SK-MEL-5 (cell line): Measurements from ENCODE around the gene VWA5A. TPM values are rescaled to one million over a fixed set of nuclear protein-coding genes. Genes with fewer than 3 reads are reported as not detected.
"Not testable (repeated sequence)": the region's sequence is repeated elsewhere in the genome, so short reads cannot be mapped to it uniquely, and the experiment has no call there.

Experiments
- DNase-seq: peaks from one replicate; pipeline ENCODE4 v3.0.0-alpha.2; 2016; ENCODE audit warnings: low read depth, low spot score
- in situ Hi-C: cut with HindIII; loops from 2 replicates; pipeline ENCODE4 v1.10.0; 2016; ENCODE audit warnings: low sequenced_read_pairs, high pct_unique_total_duplicates, low pct_unique_long_range_greater_than_20kb
- total RNA-seq: library from RNA; depleted of rRNA; stranded (reverse); fragments of >200 nt; shearing (Covaris generic); gene quantifications from 2 replicates; pipeline ENCODE4 v1.2.3, GENCODE V29; 2014

Gene VWA5A
- total RNA-seq, 1 experiment from 2014 or later: 5.2 TPM

DNA sequence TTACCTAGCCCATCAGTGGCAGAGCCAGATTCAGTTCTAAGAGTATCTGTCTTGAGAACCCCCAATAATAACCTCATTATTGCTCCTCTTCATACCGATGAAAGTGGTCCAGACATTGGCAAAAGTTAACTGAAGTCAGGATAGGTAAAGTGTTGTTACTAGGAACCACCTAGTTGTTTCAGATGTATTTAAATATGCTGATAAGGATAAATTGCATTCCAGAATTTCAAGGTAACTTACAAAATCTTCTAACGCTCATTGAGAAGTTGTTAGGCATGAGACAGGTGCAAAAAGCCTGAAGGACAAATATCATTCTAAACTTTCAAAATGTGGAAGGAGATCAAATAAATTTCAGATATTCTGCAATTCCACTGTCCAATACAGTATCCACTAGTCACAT is 27.8 kb downstream of the VWA5A start:
- no peak for DNase-seq
- in situ Hi-C loops: no loop called here

GRCh38 chr11:124147951-124148350 is 32.7 kb downstream of the VWA5A start:
- no peak for DNase-seq
- in situ Hi-C loops: no loop called here

DNA sequence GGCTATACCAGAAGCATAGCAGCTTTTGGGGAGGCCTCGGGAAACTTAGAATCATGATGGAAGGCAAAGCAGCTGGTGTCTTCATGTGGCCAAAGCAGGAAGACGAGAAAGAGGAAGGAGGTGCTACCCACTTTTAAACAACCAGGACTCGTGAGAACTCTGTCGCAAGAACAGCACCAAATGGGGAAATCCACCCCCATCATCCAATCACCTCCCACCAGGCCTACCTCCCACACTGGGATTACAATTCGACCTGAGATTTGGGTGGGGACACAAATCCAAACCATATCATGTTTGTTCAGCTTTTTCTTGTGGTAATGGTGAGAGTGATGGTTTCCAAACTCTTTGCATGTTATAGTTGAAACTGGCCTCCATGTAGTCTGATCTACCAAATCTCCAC is 35.4 kb downstream of the VWA5A start:
- no peak for DNase-seq
- in situ Hi-C loops: no loop called here

DNA sequence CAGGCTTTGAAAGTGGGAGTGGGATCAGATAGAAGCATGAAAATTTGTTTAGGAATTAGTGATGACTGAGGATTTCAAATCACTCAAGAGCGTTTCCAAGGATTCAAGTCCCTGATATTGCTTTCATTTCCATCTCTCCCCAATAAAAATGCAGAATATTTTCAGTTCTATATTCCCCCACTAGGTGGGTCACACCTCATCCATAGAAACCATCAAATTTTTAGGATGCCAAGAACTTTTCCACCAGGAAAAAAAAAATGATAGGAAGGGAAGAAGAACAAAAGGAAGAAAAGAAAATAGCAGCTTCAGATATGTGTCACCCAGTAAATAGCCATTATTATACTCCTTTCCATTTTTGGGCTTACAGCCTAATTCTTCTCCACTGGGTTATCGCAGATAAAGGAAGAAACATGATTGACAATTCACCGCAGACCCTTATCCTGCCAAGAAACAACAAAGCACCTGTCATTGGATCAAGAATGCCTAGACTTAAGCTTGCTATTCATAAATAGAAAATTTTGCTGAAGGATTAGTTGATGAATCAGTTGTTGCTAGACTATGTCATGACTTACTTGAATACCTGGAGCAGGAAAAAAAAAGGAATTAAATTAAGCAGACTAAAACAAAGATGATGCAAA is 37.6 kb downstream of the VWA5A start:
- in situ Hi-C loops: no loop called here
- DNase-seq: no peak

DNA sequence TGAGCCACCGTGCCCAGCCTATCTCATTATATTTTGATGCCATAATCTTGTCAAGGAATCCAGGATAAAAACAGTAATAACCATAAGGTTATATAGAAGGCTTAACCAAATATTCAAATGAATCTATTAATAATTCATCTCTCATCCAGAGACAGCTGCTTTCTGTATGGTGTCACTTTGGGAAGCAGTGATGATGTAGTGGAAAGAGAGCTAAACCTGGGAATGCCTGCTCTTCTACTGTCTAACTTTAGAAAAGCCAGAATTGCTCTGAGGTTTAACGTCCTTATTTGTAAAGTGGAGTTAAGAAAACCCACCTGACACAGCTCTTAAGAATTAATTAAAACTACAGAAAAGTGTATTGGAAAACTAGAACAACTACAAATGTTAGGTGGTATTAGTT is 38.6 kb downstream of the VWA5A start:
- in situ Hi-C loops: no loop called here

GRCh38 chr11:124159481-124159880 is 44.2 kb downstream of the VWA5A start:
- no peak for DNase-seq
- in situ Hi-C loops: no loop called here

More for the DNA sequence above, 38.6 kb downstream of the VWA5A start:
- DNase-seq: no peak

GRCh38 chr11:124160986-124161385 is 45.7 kb downstream of the VWA5A start:
- in situ Hi-C loops: no loop called here
- DNase-seq: no peak

DNA sequence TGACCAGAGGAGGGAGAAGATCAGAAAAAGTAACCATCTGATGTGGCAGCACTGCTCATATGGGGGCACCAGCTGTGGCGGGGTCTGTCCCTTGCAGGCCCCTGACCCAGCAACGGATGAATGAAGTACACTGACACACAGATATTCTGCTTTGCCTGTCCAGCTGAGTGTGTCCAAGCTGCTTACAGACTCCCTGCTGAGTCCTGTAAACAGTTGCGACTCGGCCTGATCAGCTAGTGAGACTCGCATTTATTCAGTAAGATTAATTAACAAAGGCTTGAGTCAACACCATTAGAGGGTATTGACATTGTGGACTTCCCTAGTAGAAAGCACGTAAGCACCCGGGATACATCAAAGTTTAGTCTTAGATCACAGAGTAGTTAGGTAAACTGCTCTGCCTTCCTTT is 52.6 kb downstream of the VWA5A start:
- no peak for DNase-seq
- in situ Hi-C loops: no loop called here

DNA sequence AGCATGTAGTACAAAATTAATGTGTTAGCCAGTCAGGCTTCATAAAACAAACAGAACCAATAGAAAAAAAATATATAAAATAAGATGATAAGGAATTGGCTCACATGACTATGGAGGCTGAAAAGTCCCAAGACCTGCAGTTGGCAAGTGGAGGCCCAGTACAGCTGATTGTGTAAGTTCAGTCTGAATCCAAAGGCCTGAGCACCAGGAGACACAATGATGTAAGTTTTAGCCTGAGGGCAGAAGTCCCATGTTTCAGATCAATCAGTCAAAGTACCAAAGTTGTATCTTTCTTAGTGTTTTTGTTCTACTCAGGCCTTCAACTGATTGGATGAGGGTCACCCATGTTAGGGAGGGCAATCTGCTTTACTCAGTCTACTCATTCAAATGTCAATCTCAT is 53.5 kb downstream of the VWA5A start:
- in situ Hi-C loops: no loop called here

DNA sequence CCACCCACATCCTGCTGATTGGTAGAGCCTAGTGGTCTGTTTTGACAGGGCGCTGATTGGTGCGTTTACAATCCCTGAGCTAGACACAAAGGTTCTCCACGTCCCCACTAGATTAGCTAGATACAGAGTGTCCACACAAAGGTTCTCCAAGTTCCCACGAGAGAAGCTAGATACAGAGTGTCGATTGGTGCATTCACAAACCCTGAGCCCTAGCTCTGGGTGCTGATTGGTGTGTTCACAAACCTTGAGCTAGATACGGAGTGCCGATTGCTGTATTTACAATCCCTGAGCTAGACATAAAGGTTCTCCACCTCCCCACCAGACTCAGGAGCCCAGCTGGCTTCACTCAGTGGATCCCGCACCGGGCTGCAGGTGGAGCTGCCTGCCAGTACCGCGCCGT is 55.1 kb downstream of the VWA5A start:
- DNase-seq, in situ Hi-C loops: not testable (repeated sequence)

More for the DNA sequence above, 53.5 kb downstream of the VWA5A start:
- DNase-seq: peak; percentile 13

DNA sequence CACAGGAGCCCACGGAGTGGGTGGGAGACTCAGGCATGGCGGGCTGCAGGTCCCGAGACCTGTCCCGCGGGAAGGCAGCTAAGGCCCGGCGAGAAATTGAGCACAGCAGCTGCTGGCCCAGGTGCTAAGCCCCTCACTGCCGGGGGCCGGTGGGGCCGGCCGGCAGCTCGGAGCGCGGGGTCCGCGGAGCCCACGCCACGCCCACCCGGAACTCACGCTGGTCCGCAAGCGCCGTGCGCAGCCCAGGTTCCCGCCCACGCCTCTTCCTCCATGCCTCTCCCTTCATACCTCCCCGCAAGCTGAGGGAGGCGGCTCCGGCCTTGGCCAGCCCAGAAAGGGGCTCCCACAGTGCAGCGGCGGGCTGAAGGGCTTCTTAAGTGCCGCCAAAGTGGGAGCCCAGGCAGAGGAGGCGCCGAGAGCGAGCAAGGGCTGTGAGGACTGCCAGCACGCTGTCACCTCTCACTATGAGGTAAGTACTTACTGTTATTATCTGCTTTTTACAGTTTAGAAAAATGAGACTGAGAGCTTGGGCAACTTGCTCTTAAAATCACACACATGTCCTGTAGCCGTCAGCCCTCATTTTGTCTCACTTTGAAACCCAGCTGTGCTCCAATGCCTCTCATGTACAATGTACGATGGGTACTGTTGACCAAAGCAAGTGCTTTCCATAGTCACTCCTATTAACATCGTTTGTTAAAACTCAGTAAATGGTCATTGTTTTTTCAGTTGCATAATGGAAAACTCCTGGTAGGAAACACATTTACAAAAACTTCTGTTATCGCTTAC is 55.7 kb downstream of the VWA5A start:
- in situ Hi-C loops: no loop called here
- DNase-seq: no peak

- in situ Hi-C loops: no loop called here
Observed at GRCh38 chr11:124172101-124172500, 56.9 kb downstream of the VWA5A start.

DNA sequence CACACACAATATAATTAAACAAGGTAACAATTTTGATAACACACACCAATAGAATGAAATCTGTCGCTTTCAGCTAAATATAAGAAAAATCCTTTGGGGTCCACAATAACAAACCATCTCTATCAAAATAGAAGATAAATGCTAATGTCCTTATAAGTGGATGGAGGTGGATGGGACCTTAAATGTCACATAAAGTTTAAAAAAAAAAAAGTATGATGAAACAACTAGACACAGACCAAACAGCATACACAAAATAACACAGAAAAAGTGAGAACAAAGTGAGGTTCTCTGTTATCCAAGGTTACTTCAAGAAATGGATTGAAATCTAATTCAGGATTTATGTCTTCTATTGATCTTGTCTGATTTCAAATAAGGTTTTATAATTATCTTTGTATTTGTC is 57.3 kb downstream of the VWA5A start:
- DNase-seq: no peak
- in situ Hi-C loops: no loop called here

More at GRCh38 chr11:124172101-124172500, 56.9 kb downstream of the VWA5A start:
- no peak for DNase-seq

DNA sequence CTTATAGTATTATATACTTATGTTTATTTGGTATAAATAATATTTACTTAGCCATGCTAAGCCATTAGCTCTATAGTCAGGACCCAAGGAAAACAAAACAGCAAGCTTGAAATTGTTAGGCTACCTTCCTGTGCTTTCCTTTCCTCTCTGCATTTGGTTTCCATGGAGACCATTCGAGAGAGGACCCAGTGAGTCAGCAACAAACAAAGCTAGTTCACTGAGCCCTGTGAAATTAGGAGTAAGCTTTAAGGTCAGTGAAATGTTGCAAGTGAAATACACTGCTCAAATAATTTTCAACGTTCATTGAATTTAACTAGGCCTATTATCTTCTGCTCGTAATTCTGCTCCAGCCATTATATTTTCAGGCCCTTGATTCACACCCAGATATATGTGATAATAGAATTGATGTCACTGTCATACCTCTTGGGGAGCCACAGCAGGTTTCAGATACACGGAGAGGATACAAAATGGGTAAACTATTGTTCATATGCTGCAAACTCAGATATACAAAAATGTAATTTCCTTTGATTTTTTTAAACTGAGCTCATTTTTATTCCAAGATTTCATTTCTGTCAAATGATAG is 58.8 kb downstream of the VWA5A start:
- in situ Hi-C loops: no loop called here
- DNase-seq: peak; percentile 2

DNA sequence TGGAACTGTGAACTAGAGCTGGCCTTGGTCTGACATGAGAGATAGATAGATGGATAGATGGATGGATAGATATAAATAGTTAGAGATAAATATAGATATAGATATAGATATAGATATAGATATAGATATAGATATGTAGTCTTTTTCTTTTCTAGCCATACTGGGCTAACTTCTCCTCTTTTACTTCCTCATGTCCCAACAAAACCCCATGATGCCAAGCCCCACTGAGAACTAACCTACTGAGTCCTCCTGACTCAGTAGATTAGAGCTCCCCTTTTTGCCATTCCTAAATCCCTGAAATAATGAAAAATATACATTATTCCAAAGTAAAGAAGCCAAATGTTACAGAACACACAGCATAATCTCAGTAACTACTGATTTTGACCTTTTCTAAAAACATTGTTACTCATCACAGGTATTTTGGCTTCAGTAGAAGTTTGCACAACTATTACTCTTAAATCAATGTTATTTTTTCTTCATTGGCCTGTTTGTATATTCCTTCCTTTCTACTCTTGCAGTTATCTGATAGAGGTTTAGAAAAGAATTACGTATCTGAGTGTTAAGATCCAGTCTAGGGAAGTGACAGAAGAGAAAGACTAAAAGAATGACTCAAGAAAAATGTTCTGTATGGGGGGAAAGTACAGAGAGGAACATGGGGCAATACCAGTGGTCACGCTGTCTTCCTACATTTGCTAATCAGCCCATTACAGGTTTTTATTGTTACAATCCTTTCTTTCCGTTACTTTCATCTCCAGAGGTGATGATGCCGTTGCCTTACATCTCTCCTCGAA is 61.9 kb downstream of the VWA5A start:
- in situ Hi-C loops: no loop called here
- no peak for DNase-seq

GRCh38 chr11:124179310-124179709 is 64.1 kb downstream of the VWA5A start:
- no peak for DNase-seq
- in situ Hi-C loops: no loop called here

DNA sequence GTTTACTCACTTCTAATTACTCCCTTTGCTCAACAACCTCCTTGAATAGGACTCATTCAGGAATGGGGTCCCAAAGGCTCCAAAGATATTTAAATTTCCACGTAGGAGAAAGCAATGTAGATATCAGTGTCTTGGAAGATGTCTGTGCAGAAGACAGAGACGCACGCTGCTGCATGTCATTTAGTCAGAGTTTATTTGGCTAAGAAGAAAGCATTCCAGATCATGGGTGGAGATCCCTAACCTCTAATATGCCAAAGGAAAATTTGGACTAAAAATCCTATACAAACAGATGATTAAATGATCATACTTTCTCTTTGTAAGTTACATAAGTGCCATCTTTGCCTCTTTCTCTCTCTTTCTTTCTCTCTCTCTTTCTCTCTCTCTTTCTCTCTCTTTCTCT is 67.8 kb downstream of the VWA5A start, which contains the start of gene OR10D3:
OR10D3 (plus strand) TSS at position 278 of the 400 bp plus-strand sequence. CDS start 1,925 bp downstream, outside the sequence.
- in situ Hi-C loops: no loop called here

More for the DNA sequence above, 67.8 kb downstream of the VWA5A start, which contains the start of gene OR10D3:
- DNase-seq: no peak
